GM12891 (cell line): ENCODE data around the gene RAB3GAP1.
"Not testable (repeated sequence)": the region's sequence is repeated elsewhere in the genome, so short reads cannot be mapped to it uniquely, and the experiment has no call there.

Experiments
- DNase-seq: peaks from one replicate; pipeline ENCODE4 v3.0.0; 2011; ENCODE audit warnings: low spot score; ENCODE audit not compliant: insufficient read length
- FAIRE-seq: peaks from 2 replicates; lab custom pipeline; 2011; peaks lifted over from hg19 to GRCh38; lab: Jason Lieb, UNC
- PAX5 ChIP-seq: IDR thresholded peaks from 2 replicates; pipeline ENCODE4 v1.6.1; 2011; ENCODE audit warnings: low read length, moderate library complexity, mild to moderate bottlenecking; ENCODE audit not compliant: insufficient read depth, severe bottlenecking
- POLR2A ChIP-seq: IDR thresholded peaks from 2 replicates; pipeline ENCODE4 v1.6.1; 2011; ENCODE audit warnings: low read depth, low read length, control low read depth
- POLR2AphosphoS5 ChIP-seq: IDR thresholded peaks from 2 replicates; pipeline ENCODE4 v1.6.1; 2011; ENCODE audit warnings: low read depth, low read length, control low read depth
- POU2F2 ChIP-seq: IDR thresholded peaks from 2 replicates; pipeline ENCODE4 v1.6.1; 2011; ENCODE audit warnings: low read depth, mild to moderate bottlenecking, control low read depth, low read length, moderate library complexity
- SPI1 ChIP-seq: IDR thresholded peaks from 2 replicates; pipeline ENCODE4 v1.6.1; 2011; ENCODE audit warnings: low read depth, low read length, control low read depth
- TAF1 ChIP-seq: IDR thresholded peaks from 2 replicates; pipeline ENCODE4 v1.6.1; 2011; ENCODE audit warnings: low read depth, low read length, control low read depth

The RAB3GAP1 gene

GRCh38 chr2:135099802-135100483, 47.9 kb downstream of the RAB3GAP1 start:
- no peak for FAIRE-seq
- DNase-seq: no peak
- TF ChIP-seq POU2F2: no peak
- no peak for TF ChIP-seq POLR2AphosphoS5
- no peak for TF ChIP-seq SPI1
- TF ChIP-seq POLR2A: no peak
- no peak for TF ChIP-seq PAX5
- no peak for TF ChIP-seq TAF1

GRCh38 chr2:135103843-135104242, 51.8 kb downstream of the RAB3GAP1 start:
- no peak for TF ChIP-seq PAX5
- no peak for TF ChIP-seq POLR2AphosphoS5
- no peak for TF ChIP-seq POU2F2
- TF ChIP-seq TAF1: no peak
- no peak for TF ChIP-seq POLR2A
- TF ChIP-seq SPI1: no peak
- FAIRE-seq (no peak), DNase-seq (no peak)

- FAIRE-seq, DNase-seq: not testable (repeated sequence)
These were observed 53.6 kb downstream of the RAB3GAP1 start for GRCh38 chr2:135105513-135106316.

GRCh38 chr2:135113322-135113721, 61.2 kb downstream of the RAB3GAP1 start:
- no peak for FAIRE-seq
- DNase-seq: no peak
- TF ChIP-seq POLR2AphosphoS5: no peak
- no peak for TF ChIP-seq TAF1
- no peak for TF ChIP-seq SPI1
- TF ChIP-seq POLR2A: no peak
- no peak for TF ChIP-seq POU2F2
- no peak for TF ChIP-seq PAX5

- DNase-seq (no peak), FAIRE-seq (no peak)
- TF ChIP-seq PAX5: no peak
- TF ChIP-seq SPI1: no peak
- no peak for TF ChIP-seq POLR2A
- TF ChIP-seq POU2F2: no peak
- no peak for TF ChIP-seq POLR2AphosphoS5
- TF ChIP-seq TAF1: no peak
These were observed 67.5 kb downstream of the RAB3GAP1 start for GRCh38 chr2:135119582-135119981.

GRCh38 chr2:135121016-135121657, 69.0 kb downstream of the RAB3GAP1 start:
- DNase-seq: no peak
- TF ChIP-seq POLR2AphosphoS5 (no peak), TAF1 (no peak), POU2F2 (no peak), POLR2A (no peak), SPI1 (no peak), PAX5 (no peak)
- no peak for FAIRE-seq

GRCh38 chr2:135121658-135122039, 69.6 kb downstream of the RAB3GAP1 start:
- not testable (repeated sequence) for DNase-seq, FAIRE-seq

GRCh38 chr2:135124924-135125886, 73.1 kb downstream of the RAB3GAP1 start:
- FAIRE-seq: no peak
- DNase-seq: no peak
- TF ChIP-seq POLR2AphosphoS5 (no peak), POU2F2 (no peak), TAF1 (no peak), SPI1 (no peak), POLR2A (no peak), PAX5 (no peak)

- FAIRE-seq (no peak), DNase-seq (no peak)
- TF ChIP-seq POU2F2 (no peak), POLR2A (no peak), POLR2AphosphoS5 (no peak), PAX5 (no peak), SPI1 (no peak), TAF1 (no peak)
These were observed 73.8 kb downstream of the RAB3GAP1 start for GRCh38 chr2:135125940-135126339.

- FAIRE-seq (no peak), DNase-seq (no peak)
- TF ChIP-seq TAF1 (no peak), PAX5 (no peak), POU2F2 (no peak), POLR2AphosphoS5 (no peak), POLR2A (no peak), SPI1 (no peak)
These were observed 78.7 kb downstream of the RAB3GAP1 start for GRCh38 chr2:135130751-135131150.
